ENCODE data around the gene RSL24D1. TPM values are rescaled to one million over a fixed set of nuclear protein-coding genes. Genes with fewer than 3 reads are reported as not detected.

The RSL24D1 gene
- total RNA-seq = 67.9 and 98.2 TPM in 2 replicates

DNA sequence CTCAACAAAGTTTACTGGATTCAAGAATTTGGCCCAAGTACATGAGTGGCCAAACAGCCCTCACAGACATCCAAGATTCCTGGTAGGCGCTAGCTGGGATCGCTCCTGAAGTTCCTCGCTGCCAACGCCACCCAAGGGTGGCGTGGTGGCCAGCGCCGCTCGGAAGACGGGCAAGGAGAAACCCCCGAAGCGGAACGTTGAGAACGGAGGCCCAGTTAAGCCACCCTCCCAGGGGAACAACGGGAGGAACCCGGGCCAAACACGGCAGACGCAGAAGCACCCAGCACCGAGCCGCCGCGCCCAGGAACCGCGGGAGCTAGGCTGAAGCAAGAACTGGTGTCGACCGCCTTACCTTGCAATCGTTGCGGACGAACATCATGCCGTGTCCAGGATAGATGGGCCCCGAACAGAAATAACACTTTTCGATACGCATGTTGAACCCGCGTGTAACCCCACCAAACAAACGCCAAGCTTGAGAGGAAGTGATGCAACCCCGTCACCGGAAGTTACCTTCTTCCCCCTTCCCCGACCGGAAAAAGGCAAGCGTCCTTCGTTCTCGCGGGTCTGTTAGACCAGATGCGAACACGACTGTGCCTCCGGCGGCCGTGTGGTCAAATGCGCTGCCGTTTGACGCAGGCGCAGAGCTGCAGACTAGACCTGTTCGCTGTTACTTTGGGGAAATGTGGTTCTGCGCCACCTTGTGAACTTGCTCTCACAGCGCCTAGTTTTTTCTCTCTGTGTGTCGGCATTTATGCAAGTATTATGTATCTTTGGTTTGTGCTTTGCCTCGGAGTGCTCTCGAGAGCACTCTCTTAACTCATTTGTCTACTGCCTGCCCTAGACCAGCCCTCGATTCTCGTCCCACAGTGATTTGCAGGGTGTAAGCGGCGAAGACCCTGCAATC is at the start of gene RSL24D1:
TSS of gene RSL24D1 (minus strand) at position 484 of the 904 bp plus-strand sequence. CDS start at position 433, 51 bp downstream.

Other genes with a start within 250 kb of the RSL24D1 start
- 7.0 and 9.3 TPM in 2 replicates for gene RAB27A, start 92.9 kb upstream of the RSL24D1 start, total RNA-seq
- gene PIGBOS1, start 122.2 kb upstream of the RSL24D1 start, total RNA-seq = 8.1 and 8.5 TPM in 2 replicates
- 8.3 and 11.4 TPM in 2 replicates for gene PIGB, start 122.3 kb upstream of the RSL24D1 start, total RNA-seq
- gene CCPG1, start 211.4 kb upstream of the RSL24D1 start, total RNA-seq = 72.1 and 81.2 TPM in 2 replicates
- 0.76 and 1.8 TPM in 2 replicates for gene PIERCE2, start 211.6 kb upstream of the RSL24D1 start, total RNA-seq